H1 (cell line): ENCODE data around the gene SLC2A5. TPM values are rescaled to one million over a fixed set of nuclear protein-coding genes. Genes with fewer than 3 reads are reported as not detected.

ENCODE experiments used
- CTCF ChIA-PET: fragments of 300-600 bp; sonication (Branson Sonifier 250); formaldehyde crosslinking; loops from one replicate; lab custom pipeline; 2021; ENCODE audit not compliant: partially characterized antibody; lab: Charles Lee
- POLR2A ChIA-PET: fragments of 300-600 bp; sonication (Branson Sonifier 250); formaldehyde crosslinking; loops from one replicate; lab custom pipeline; 2021; ENCODE audit warnings: inconsistent platforms; ENCODE audit not compliant: partially characterized antibody; lab: Charles Lee
- DNase-seq, 2 experiments: peaks; one replicate each; pipeline versions ENCODE4 v3.0.0 to v3.0.0-alpha.2; 2010 to 2022; ENCODE audit warnings: low spot score in 2 of 2, low read depth in 1 of 2, mixed read lengths in 1 of 2
- FAIRE-seq: peaks from 2 replicates; lab custom pipeline; 2011; peaks lifted over from hg19 to GRCh38; lab: Jason Lieb, UNC
- H2AFZ ChIP-seq: 2 replicates; pipeline ENCODE4 v1.8.1; 2012; ENCODE audit warnings: low read length, inconsistent platforms
- H2AK5ac ChIP-seq: 2 replicates; pipeline ENCODE4 v1.6.1; 2013; ENCODE audit warnings: low read depth, low read length
- H2BK120ac ChIP-seq: replicated peaks from 2 replicates; pipeline ENCODE3; 2013; ENCODE audit warnings: low read depth, low read length, inconsistent platforms
- H2BK12ac ChIP-seq: 2 replicates; pipeline ENCODE4 v1.6.1; 2013; ENCODE audit warnings: low read depth, low read length
- H2BK15ac ChIP-seq: 2 replicates; pipeline ENCODE4 v1.6.1; 2013; ENCODE audit warnings: low read length
- H2BK20ac ChIP-seq: 2 replicates; pipeline ENCODE4 v1.6.1; 2013; ENCODE audit warnings: low read length
- H2BK5ac ChIP-seq: 2 replicates; pipeline ENCODE4 v1.6.1; 2013; ENCODE audit warnings: low read depth, low read length
- H3K14ac ChIP-seq: 2 replicates; pipeline ENCODE4 v1.6.1; 2013; ENCODE audit warnings: inconsistent platforms; ENCODE audit not compliant: insufficient read length
- H3K18ac ChIP-seq: 2 replicates; pipeline ENCODE4 v1.6.1; 2013; ENCODE audit warnings: low read length; ENCODE audit errors: extremely low read depth
- H3K23ac ChIP-seq: 2 replicates; pipeline ENCODE4 v1.6.1; 2013; ENCODE audit warnings: inconsistent platforms; ENCODE audit not compliant: insufficient read length
- H3K23me2 ChIP-seq: 2 replicates; pipeline ENCODE4 v1.6.1; 2013; ENCODE audit warnings: low read depth, low read length
- H3K27ac ChIP-seq: 2 replicates; pipeline ENCODE4 v1.6.1; 2011; ENCODE audit warnings: low read depth, low read length, inconsistent platforms
- H3K27me3 ChIP-seq, 4 experiments: replicated peaks in 1 of 4; 1 replicate in 1 of 4; 2 replicates in 3 of 4; pipeline versions ENCODE4 v1.6.1 to v1.8.1; 2011 to 2013; ENCODE audit warnings: low read length in 3 of 4, mild to moderate bottlenecking in 3 of 4, inconsistent platforms in 2 of 4, mixed read lengths in 2 of 4, moderate library complexity in 1 of 4; ENCODE audit not compliant: control insufficient read depth in 3 of 4, insufficient read depth in 3 of 4; ENCODE audit errors: extremely low read depth in 1 of 4
- H3K36me3 ChIP-seq, 4 experiments: 2 replicates each; pipeline versions ENCODE4 v1.6.1 to v1.8.1; 2011 to 2013; ENCODE audit warnings: mild to moderate bottlenecking in 4 of 4, low read length in 3 of 4, moderate library complexity in 2 of 4, control low read depth in 1 of 4, inconsistent platforms in 1 of 4; ENCODE audit not compliant: insufficient read depth in 4 of 4, control insufficient read depth in 2 of 4
- H3K4ac ChIP-seq: replicated peaks from 2 replicates; pipeline ENCODE3; 2013; ENCODE audit warnings: low read length, low read depth, mixed read lengths, inconsistent platforms; ENCODE audit not compliant: insufficient read length
- H3K4me1 ChIP-seq, 4 experiments: replicated peaks in 1 of 4; 1 replicate in 1 of 4; 2 replicates in 3 of 4; pipeline versions ENCODE4 v1.6.1 to v1.8.1; 2011 to 2013; ENCODE audit warnings: low read length in 3 of 4, inconsistent platforms in 2 of 4, mixed read lengths in 1 of 4; ENCODE audit not compliant: insufficient read depth in 4 of 4, control insufficient read depth in 3 of 4
- H3K4me2 ChIP-seq, 2 experiments: 2 replicates each; pipeline versions ENCODE4 v1.6.1 to v1.8.1; 2011 to 2013; ENCODE audit warnings: low read depth in 2 of 2, low read length in 2 of 2, control low read depth in 1 of 2, inconsistent platforms in 1 of 2, mild to moderate bottlenecking in 1 of 2; ENCODE audit not compliant: insufficient read depth in 1 of 2
- H3K4me3 ChIP-seq, 4 experiments: fragments of 200-600, 300-600 bp in 1 of 4; sonication (generic), shearing (Covaris generic), sonication (Bioruptor Twin) in 1 of 4; 2 replicates each; pipeline versions ENCODE4 v1.5.1 to v1.8.1; 2011 to 2016; ENCODE audit warnings: low read length in 4 of 4, low read depth in 3 of 4, control low read depth in 2 of 4, inconsistent platforms in 2 of 4, mild to moderate bottlenecking in 2 of 4, mixed read lengths in 1 of 4, moderate library complexity in 1 of 4; ENCODE audit not compliant: insufficient read depth in 2 of 4; ENCODE audit errors: extremely low read depth in 1 of 4
- H3K56ac ChIP-seq: replicated peaks from 2 replicates; pipeline ENCODE3; 2013; ENCODE audit warnings: low read depth, mild to moderate bottlenecking, mixed read lengths, low read length, inconsistent platforms; ENCODE audit not compliant: insufficient read length
- H3K79me1 ChIP-seq: 2 replicates; pipeline ENCODE4 v1.6.1; 2013; ENCODE audit warnings: low read depth, low read length, control low read depth
- H3K79me2 ChIP-seq, 2 experiments: 2 replicates each; pipeline versions ENCODE4 v1.6.1 to v1.8.1; 2012 to 2013; ENCODE audit warnings: low read length in 2 of 2, mild to moderate bottlenecking in 2 of 2, inconsistent platforms in 1 of 2; ENCODE audit not compliant: insufficient read depth in 2 of 2, control insufficient read depth in 1 of 2
- H3K9ac ChIP-seq, 4 experiments: replicated peaks in 1 of 4; 1 replicate in 1 of 4; 2 replicates in 3 of 4; pipeline versions ENCODE4 v1.6.1 to v1.8.1; 2011 to 2013; ENCODE audit warnings: low read depth in 3 of 4, low read length in 3 of 4, control low read depth in 2 of 4, mild to moderate bottlenecking in 2 of 4, moderate library complexity in 2 of 4, inconsistent platforms in 1 of 4; ENCODE audit errors: extremely low read depth in 1 of 4
- H3K9me3 ChIP-seq, 2 experiments: 2 replicates each; pipeline versions ENCODE4 v1.6.1 to v1.8.1; 2012 to 2013; ENCODE audit warnings: mild to moderate bottlenecking in 2 of 2, moderate library complexity in 2 of 2, control low read depth in 1 of 2, inconsistent platforms in 1 of 2, low read depth in 1 of 2, low read length in 1 of 2, mixed read lengths in 1 of 2; ENCODE audit not compliant: insufficient read depth in 2 of 2
- H4K20me1 ChIP-seq, 2 experiments: replicated peaks in 1 of 2; 2 replicates each; pipeline versions ENCODE3 to v1.8.1; 2011 to 2013; ENCODE audit warnings: inconsistent platforms in 2 of 2, low read length in 2 of 2, mild to moderate bottlenecking in 1 of 2; ENCODE audit not compliant: insufficient read depth in 2 of 2, control insufficient read depth in 1 of 2
- H4K5ac ChIP-seq: 2 replicates; pipeline ENCODE4 v1.6.1; 2013; ENCODE audit warnings: low read length, low read depth, mixed read lengths, inconsistent platforms; ENCODE audit not compliant: insufficient read length
- H4K8ac ChIP-seq: 2 replicates; pipeline ENCODE4 v1.8.0; 2013; ENCODE audit warnings: mild to moderate bottlenecking, moderate library complexity, low read length, inconsistent platforms; ENCODE audit not compliant: insufficient read depth; ENCODE audit errors: extremely low read depth
- H4K91ac ChIP-seq: replicated peaks from 2 replicates; pipeline ENCODE3; 2013; ENCODE audit warnings: low read length, mixed read lengths, inconsistent platforms; ENCODE audit not compliant: insufficient read length
- ATF3 ChIP-seq: IDR thresholded peaks from 2 replicates; pipeline ENCODE4 v1.6.1; 2011; ENCODE audit warnings: low read depth, mild to moderate bottlenecking, low read length; ENCODE audit not compliant: insufficient read depth
- CTBP2 ChIP-seq: IDR thresholded peaks from 2 replicates; pipeline ENCODE4 v1.7.0; 2011; ENCODE audit warnings: borderline replicate concordance, mild to moderate bottlenecking, moderate library complexity, mixed read lengths, low read length; ENCODE audit not compliant: insufficient read depth, insufficient read length
- GTF2F1 ChIP-seq: IDR thresholded peaks from 2 replicates; pipeline ENCODE4 v1.6.1; 2012; ENCODE audit warnings: low read depth, low read length, improper control_type of control experiment, borderline replicate concordance
- KDM4A ChIP-seq: IDR thresholded peaks from one replicate; pipeline ENCODE4 v1.7.1; 2012; ENCODE audit warnings: low read depth, mild to moderate bottlenecking, moderate library complexity, low read length, inconsistent platforms; ENCODE audit not compliant: severe bottlenecking
- RBBP5 ChIP-seq: IDR thresholded peaks from 2 replicates; pipeline ENCODE4 v1.7.1; 2012; ENCODE audit warnings: low read depth, mild to moderate bottlenecking, inconsistent platforms, low read length, moderate library complexity, borderline replicate concordance
- WGBS, 2 experiments: shearing (Covaris generic) in 1 of 2; methylation state at CpG; one replicate each; pipeline versions ENCODE4 v1.1.6 to v1.1.7; 2013 to 2015; ENCODE audit warnings: low lambda C conversion rate in 2 of 2, mixed read lengths in 2 of 2, inconsistent platforms in 1 of 2, low coverage in 1 of 2, missing lambda C conversion rate in 1 of 2; ENCODE audit not compliant: insufficient replicate concordance in 2 of 2, insufficient coverage in 1 of 2, insufficient read length in 1 of 2; ENCODE audit errors: extremely low coverage in 1 of 2, missing lambda C conversion rate in 1 of 2; 5-methylcytosine and 5-hydroxymethylcytosine counted together
- polyA plus RNA-seq, 7 experiments: library from polyadenylated mRNA; depleted of rRNA in 3 of 7; stranded (reverse) in 5 of 7; unstranded in 2 of 7; fragments of >200 nt in 5 of 7; fragments of 200-250 nt in 2 of 7; gene quantifications; 1 replicate in 5 of 7; 2 replicates in 1 of 7; 4 replicates in 1 of 7; pipeline versions ENCODE4 v1.2.1 to v1.2.3, GENCODE V29; 2011 to 2013; ENCODE audit warnings: missing spikeins in 2 of 7, mixed read lengths in 2 of 7
- total RNA-seq: library from RNA; stranded (reverse); fragmentation: NEBNext Ultra II Directional; extraction: Animal tissue kit (Norgen Biotek cat#: 25700); gene quantifications from 2 replicates; pipeline ENCODE4 v1.2.1, GENCODE V29; 2021

Gene SLC2A5
- total and polyA plus RNA-seq, 2 of the 8 experiments (the other 6 are each of a cell fraction or from before 2014, with no cell fraction given) = 0.12 TPM; not detected in 1

DNA sequence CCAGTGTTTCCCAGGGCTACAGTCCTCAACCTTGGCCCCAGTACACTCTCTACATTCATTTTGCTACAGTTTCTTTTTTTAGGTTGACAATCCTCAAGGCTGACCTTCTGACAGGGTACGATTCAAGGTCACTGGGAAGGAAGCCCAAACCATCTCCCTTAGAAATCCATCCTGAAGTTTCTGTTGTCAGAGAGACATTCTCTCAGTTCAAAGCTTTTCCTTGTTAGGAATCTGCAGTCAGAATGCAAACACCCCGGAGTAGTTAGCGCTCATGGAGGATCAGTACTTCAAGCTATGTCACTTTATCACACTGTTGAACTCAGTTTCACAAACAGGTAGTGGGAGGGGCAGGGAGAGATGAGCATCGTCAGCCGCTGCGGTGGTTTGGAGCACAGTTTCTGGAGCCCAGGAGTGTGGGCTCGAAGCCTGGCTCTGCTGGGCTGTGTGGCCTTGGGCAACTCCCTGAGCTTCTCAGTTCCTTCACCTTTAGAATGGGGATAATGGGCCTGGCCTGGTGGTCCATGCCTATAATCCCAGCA is 4.2 kb downstream of the SLC2A5 start:
- ChIA-PET POLR2A (interaction anchor here (0.9 kb wide), 1 partner anchor 28 kb away, joined by 3 read pairs; no protein-coding TSS in a partner anchor), CTCF (interaction anchor here (1.0 to 1.5 kb wide), 2 partner anchors 37 to 60 kb away, joined by 3 read pairs; no protein-coding TSS in a partner anchor)
- peak overlapping the region; percentile 71 for H2AFZ ChIP-seq
- TF ChIP-seq RBBP5 (no peak), GTF2F1 (no peak), CTBP2 (no peak), ATF3 (no peak), KDM4A (no peak)

More for the DNA sequence above, 4.2 kb downstream of the SLC2A5 start:
- H3K9me3 ChIP-seq = no peaks in the 10 kb centered on the region
- no peak overlapping the region for H4K91ac ChIP-seq
- no peak overlapping the region for H3K18ac ChIP-seq
- H3K23ac ChIP-seq = no peak overlapping the region
- H3K36me3 ChIP-seq = no peaks in the 10 kb centered on the region
- H4K8ac ChIP-seq = no peak overlapping the region
- H2BK15ac ChIP-seq = no peak overlapping the region
- H3K4me1 ChIP-seq = peaks cover 0 to 5% (median 3%) of the 10 kb centered on the region in 4 experiments; a peak in 5 of 7 replicates
- no peak overlapping the region for H3K27ac ChIP-seq
- no peak overlapping the region for H2BK5ac ChIP-seq
- no peak overlapping the region for H3K4me2 ChIP-seq
- H4K5ac ChIP-seq = no peak overlapping the region
- no peak overlapping the region for H2BK120ac ChIP-seq
- H2BK20ac ChIP-seq = no peak overlapping the region
- no peaks in the 10 kb centered on the region for H4K20me1 ChIP-seq
- FAIRE-seq (no peak), DNase-seq (no peak)
- 95% methylated on average over 7 of the region's 7 CpGs; no CpG with 5 or more reads in 1 of the 2 experiments for WGBS, 2 experiments
- H3K79me1 ChIP-seq = no peaks in the 10 kb centered on the region
- H3K9ac ChIP-seq = no peak overlapping the region
- no peak overlapping the region for H3K4ac ChIP-seq
- no peak overlapping the region for H3K56ac ChIP-seq
- H3K4me3 ChIP-seq = no peak overlapping the region
- no peak overlapping the region for H3K14ac ChIP-seq
- H2BK12ac ChIP-seq = no peak overlapping the region
- no peaks in the 10 kb centered on the region for H3K79me2 ChIP-seq
- H2AK5ac ChIP-seq = no peak overlapping the region
- no peaks in the 10 kb centered on the region for H3K27me3 ChIP-seq
- H3K23me2 ChIP-seq = peaks cover 3% of the 10 kb centered on the region; the same call in 1 of the 2 replicates
